Measurements from ENCODE around the gene VPS11. TPM values are rescaled to one million over a fixed set of nuclear protein-coding genes. Genes with fewer than 3 reads are reported as not detected.

Gene VPS11
- total RNA-seq, 1 experiment from 2014 or later, result 43.2 TPM

DNA sequence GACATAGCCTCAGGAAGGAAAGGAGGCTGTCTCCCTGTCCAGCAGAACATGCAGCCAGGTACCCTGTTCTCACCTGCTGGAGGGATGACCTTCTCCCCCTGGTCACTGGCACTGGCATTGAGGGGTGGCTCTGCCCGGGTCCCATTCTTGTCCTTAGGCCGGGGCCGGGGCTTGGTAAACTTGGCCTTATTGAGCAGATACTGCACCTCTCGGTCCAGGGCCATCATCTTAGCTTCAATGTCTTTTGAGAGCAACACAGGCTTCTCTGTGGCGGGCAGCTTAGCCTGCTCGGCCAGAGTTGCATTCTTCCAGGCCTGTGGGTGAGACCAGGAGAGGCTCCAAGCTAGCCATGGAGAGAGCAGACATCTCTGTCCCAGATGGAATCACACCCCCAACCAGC lies 21.1 kb upstream of the VPS11 start:
- DNase-seq, result no peak
- Mint-ChIP-seq H3K27ac (ENCODE audit: unreplicated experiment) (no peak overlapping the region), H3K27me3 (ENCODE audit: insufficient read depth, unreplicated experiment) (no peaks in the 10 kb centered on the region), H3K4me1 (ENCODE audit: low read depth, unreplicated experiment) (peaks cover 10% of the 10 kb centered on the region), H3K36me3 (ENCODE audit: insufficient read depth, unreplicated experiment) (peaks cover 79% of the 10 kb centered on the region), H3K9me3 (ENCODE audit: unreplicated experiment) (no peaks in the 10 kb centered on the region), H3K4me3 (ENCODE audit: unreplicated experiment) (no peak overlapping the region)
- Histone ChIP-seq H3K36me3 (ENCODE audit: control insufficient read depth, insufficient read depth, low read length) (peaks cover 18% of the 10 kb centered on the region), H3K27me3 (replicated peaks; ENCODE audit: control insufficient read depth, insufficient read depth, low read length) (no peaks in the 10 kb centered on the region), H3K4me3 (ENCODE audit: low read depth, low read length) (no peak overlapping the region), H3K9me3 (no peaks in the 10 kb centered on the region), H3K4me1 (peaks cover 6% of the 10 kb centered on the region; the same call in 1 of the 2 replicates)
- intact Hi-C loops (cut with micrococcal nuclease; ENCODE audit: unreplicated experiment), result no loop called here
- ChIA-PET POLR2A (interaction anchor here (0.6 kb wide), 1 partner anchor 32 kb away, joined by 3 read pairs; no protein-coding TSS in a partner anchor), CTCF (interaction anchor here (0.6 to 1.1 kb wide), 2 partner anchors 12 to 499 kb away, joined by 3 to 4 read pairs; no protein-coding TSS in a partner anchor)
- TF ChIP-seq, protein P1, sequence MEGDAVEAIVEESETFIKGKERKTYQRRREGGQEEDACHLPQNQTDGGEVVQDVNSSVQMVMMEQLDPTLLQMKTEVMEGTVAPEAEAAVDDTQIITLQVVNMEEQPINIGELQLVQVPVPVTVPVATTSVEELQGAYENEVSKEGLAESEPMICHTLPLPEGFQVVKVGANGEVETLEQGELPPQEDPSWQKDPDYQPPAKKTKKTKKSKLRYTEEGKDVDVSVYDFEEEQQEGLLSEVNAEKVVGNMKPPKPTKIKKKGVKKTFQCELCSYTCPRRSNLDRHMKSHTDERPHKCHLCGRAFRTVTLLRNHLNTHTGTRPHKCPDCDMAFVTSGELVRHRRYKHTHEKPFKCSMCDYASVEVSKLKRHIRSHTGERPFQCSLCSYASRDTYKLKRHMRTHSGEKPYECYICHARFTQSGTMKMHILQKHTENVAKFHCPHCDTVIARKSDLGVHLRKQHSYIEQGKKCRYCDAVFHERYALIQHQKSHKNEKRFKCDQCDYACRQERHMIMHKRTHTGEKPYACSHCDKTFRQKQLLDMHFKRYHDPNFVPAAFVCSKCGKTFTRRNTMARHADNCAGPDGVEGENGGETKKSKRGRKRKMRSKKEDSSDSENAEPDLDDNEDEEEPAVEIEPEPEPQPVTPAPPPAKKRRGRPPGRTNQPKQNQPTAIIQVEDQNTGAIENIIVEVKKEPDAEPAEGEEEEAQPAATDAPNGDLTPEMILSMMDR (IDR thresholded peaks at IDR 0.05; ENCODE audit: insufficient read depth in 1 of 2, low read depth in 1 of 2, low read length in 1 of 2, severe bottlenecking in 1 of 2, unreplicated experiment in 1 of 2), result no peak
- no TSS peak for BruUV-seq (replicated peaks)

- ChIA-PET CTCF (no interaction called here), POLR2A (interaction anchor here (0.7 to 1.0 kb wide), 2 partner anchors 8 to 48 kb away, joined by 3 to 4 read pairs; no protein-coding TSS in a partner anchor)
- Mint-ChIP-seq H3K27ac (ENCODE audit: unreplicated experiment) (no peak overlapping the region), H3K27me3 (ENCODE audit: insufficient read depth, unreplicated experiment) (no peaks in the 10 kb centered on the region), H3K4me3 (ENCODE audit: unreplicated experiment) (no peak overlapping the region), H3K4me1 (ENCODE audit: low read depth, unreplicated experiment) (peaks cover 10% of the 10 kb centered on the region), H3K36me3 (ENCODE audit: insufficient read depth, unreplicated experiment) (peaks cover 86% of the 10 kb centered on the region), H3K9me3 (ENCODE audit: unreplicated experiment) (no peaks in the 10 kb centered on the region)
- BruUV-seq (replicated peaks), result no TSS peak
- H3K27me3 ChIP-seq (replicated peaks; ENCODE audit: control insufficient read depth, insufficient read depth, low read length), result no peaks in the 10 kb centered on the region
- H3K4me1 ChIP-seq, result peaks cover 6% of the 10 kb centered on the region; the same call in 1 of the 2 replicates
- TF ChIP-seq, protein P1 (IDR thresholded peaks at IDR 0.05; ENCODE audit: insufficient read depth in 1 of 2, low read depth in 1 of 2, low read length in 1 of 2, severe bottlenecking in 1 of 2, unreplicated experiment in 1 of 2), result no peak
- H3K36me3 ChIP-seq (ENCODE audit: control insufficient read depth, insufficient read depth, low read length), result peaks cover 21% of the 10 kb centered on the region
- no peaks in the 10 kb centered on the region for H3K9me3 ChIP-seq
- no peak overlapping the region for H3K4me3 ChIP-seq (ENCODE audit: low read depth, low read length)
- no peak for DNase-seq
- intact Hi-C loops (cut with micrococcal nuclease; ENCODE audit: unreplicated experiment), result no loop called here
Measured at GRCh38 chr11:119047205-119047604, 20.4 kb upstream of the VPS11 start.

DNA sequence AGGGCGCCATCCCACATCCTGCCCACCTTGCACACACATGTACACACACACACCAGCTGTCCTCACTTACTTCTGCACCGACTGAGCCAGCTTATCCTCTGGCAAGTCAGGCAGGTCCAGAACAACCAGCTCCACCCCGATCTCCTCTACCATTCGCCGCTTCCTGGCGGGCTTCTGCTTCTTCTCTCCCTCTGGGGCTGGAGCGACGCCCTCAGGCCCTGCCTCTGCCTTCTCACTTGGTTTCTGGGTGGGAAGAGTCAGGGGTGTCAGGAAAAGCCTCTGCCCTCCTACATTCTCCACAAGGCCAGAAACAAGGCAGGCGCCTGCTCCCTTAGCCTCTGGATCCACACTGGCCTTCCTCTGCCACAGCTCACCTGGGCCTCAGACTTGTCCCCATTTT lies 19.0 kb upstream of the VPS11 start:
- H3K9me3 ChIP-seq, result no peaks in the 10 kb centered on the region
- ChIA-PET POLR2A (interaction anchor here (0.6 kb wide), 1 partner anchor 211 kb away, joined by 3 read pairs; no protein-coding TSS in a partner anchor), CTCF (no interaction called here)
- H3K27me3 ChIP-seq (replicated peaks; ENCODE audit: control insufficient read depth, insufficient read depth, low read length), result no peaks in the 10 kb centered on the region
- Mint-ChIP-seq H3K36me3 (ENCODE audit: insufficient read depth, unreplicated experiment) (peaks cover 98% of the 10 kb centered on the region), H3K27me3 (ENCODE audit: insufficient read depth, unreplicated experiment) (no peaks in the 10 kb centered on the region), H3K4me3 (ENCODE audit: unreplicated experiment) (no peak overlapping the region), H3K4me1 (ENCODE audit: low read depth, unreplicated experiment) (peaks cover 10% of the 10 kb centered on the region), H3K9me3 (ENCODE audit: unreplicated experiment) (no peaks in the 10 kb centered on the region), H3K27ac (ENCODE audit: unreplicated experiment) (no peak overlapping the region)
- H3K4me3 ChIP-seq (ENCODE audit: low read depth, low read length), result no peak overlapping the region
- peaks cover 25% of the 10 kb centered on the region for H3K36me3 ChIP-seq (ENCODE audit: control insufficient read depth, insufficient read depth, low read length)
- no TSS peak for BruUV-seq (replicated peaks)
- peaks cover 6% of the 10 kb centered on the region; the same call in 1 of the 2 replicates for H3K4me1 ChIP-seq
- no peak for DNase-seq
- TF ChIP-seq, protein P1 (IDR thresholded peaks at IDR 0.05; ENCODE audit: insufficient read depth in 1 of 2, low read depth in 1 of 2, low read length in 1 of 2, severe bottlenecking in 1 of 2, unreplicated experiment in 1 of 2), result no peak
- intact Hi-C loops (cut with micrococcal nuclease; ENCODE audit: unreplicated experiment), result no loop called here
